Measurements from ENCODE around the gene RXRG. TPM values are rescaled to one million over a fixed set of nuclear protein-coding genes. Genes with fewer than 3 reads are reported as not detected.

RXRG gene
- polyA plus RNA-seq, 1 of the 3 experiments (the other 2 are of a cell fraction): not detected

GRCh38 chr1:165381745-165382505 is 63.0 kb downstream of the RXRG start:
- Histone ChIP-seq H3F3A (replicated peaks; ENCODE audit: insufficient read depth) (no peaks in the 10 kb centered on the region), H3K27ac (ENCODE audit: low read depth in 2 of 2, low read length in 1 of 2) (no peak overlapping the region), H3K79me2 (ENCODE audit: insufficient read depth) (no peaks in the 10 kb centered on the region), H3K9ac (no peak overlapping the region), H3K9me3 (no peaks in the 10 kb centered on the region), H2AFZ (ENCODE audit: low read depth) (no peak overlapping the region), H3K27me3 (ENCODE audit: insufficient read depth) (peaks cover 24% of the 10 kb centered on the region), H3K36me3 (replicated peaks in 1 of 2; ENCODE audit: control insufficient read depth in 1 of 2, insufficient read depth in 2 of 2, low read length in 1 of 2) (no peaks in the 10 kb centered on the region), H3K4me2 (no peak overlapping the region), H3K4me1 (ENCODE audit: control insufficient read depth in 1 of 2, insufficient read depth in 2 of 2, low read depth in 1 of 2, low read length in 1 of 2) (no peaks in the 10 kb centered on the region), H3K9me2 (no peaks in the 10 kb centered on the region), H4K20me1 (ENCODE audit: insufficient read depth) (no peaks in the 10 kb centered on the region), H3K4me3 (ENCODE audit: low read depth in 2 of 2, low read length in 1 of 2) (no peak overlapping the region)
- WGBS (ENCODE audit: low lambda C conversion rate): 50% methylated on average over 6 of the region's 6 CpGs
- TF ChIP-seq FOXJ3 (CRISPR knock-in tag; IDR thresholded peaks at IDR 0.05) (no peak), RXRA (IDR thresholded peaks at IDR 0.05; ENCODE audit: borderline replicate concordance, low read depth) (no peak), SMC3 (IDR thresholded peaks at IDR 0.05; ENCODE audit: low read depth, low read length) (no peak), NRF1 (IDR thresholded peaks at IDR 0.05; ENCODE audit: low read depth, low read length) (no peak), MXI1 (IDR thresholded peaks at IDR 0.05; ENCODE audit: low read depth, low read length) (no peak), RCOR1 (IDR thresholded peaks at IDR 0.05; ENCODE audit: low read length) (no peak), REST (IDR thresholded peaks at IDR 0.05; ENCODE audit: low read depth, low read length) (no peak), SIN3A (IDR thresholded peaks at IDR 0.05; ENCODE audit: borderline replicate concordance, low read depth, low read length) (no peak), TAF1 (IDR thresholded peaks at IDR 0.05; ENCODE audit: borderline replicate concordance, low read depth, low read length) (no peak), USF1 (IDR thresholded peaks at IDR 0.05; ENCODE audit: borderline replicate concordance, low read depth) (no peak), GABPA (IDR thresholded peaks at IDR 0.05; ENCODE audit: low read depth) (no peak), CHD2 (IDR thresholded peaks at IDR 0.05; ENCODE audit: low read length, partially characterized antibody) (no peak), TCF12 (IDR thresholded peaks at IDR 0.05) (no peak), FOXM1 (IDR thresholded peaks at IDR 0.05; ENCODE audit: low read depth) (no peak), ELF1 (IDR thresholded peaks at IDR 0.05) (no peak), FOSL2 (IDR thresholded peaks at IDR 0.05; ENCODE audit: borderline replicate concordance, low read depth) (no peak), TEAD4 (IDR thresholded peaks at IDR 0.05; ENCODE audit: borderline replicate concordance, insufficient read depth) (no peak)
- DNase-seq: no peak
- CTCF ChIA-PET: interaction anchor here (1.9 to 6.7 kb wide), 3 partner anchors 11 to 211 kb away, joined by 6 to 59 read pairs (median 18); no protein-coding TSS in a partner anchor
- POLR2A ChIA-PET: no interaction called here
